Gastroesophageal sphincter (tissue), 4 donors: ENCODE results near the gene PLD5. TPM values are rescaled to one million over a fixed set of nuclear protein-coding genes. Genes with fewer than 3 reads are reported as not detected.
"Not testable (repeated sequence)": the region's sequence is repeated elsewhere in the genome, so short reads cannot be mapped to it uniquely, and the experiment has no call there.

ENCODE experiments used
- ATAC-seq: fragments of 150-250 bp; one replicate; pipeline ENCODE4 v1.9.1; 2016; ENCODE audit warnings: mild to moderate bottlenecking, moderate library complexity
- H3K27ac ChIP-seq, 4 donors: fragments of 200-600 bp; sonication (generic) in 3 of 4; 1 replicate in 3 of 4; 2 replicates in 1 of 4; pipeline ENCODE4 v1.5.1; 2016 to 2019
- H3K27me3 ChIP-seq: fragments of 200-600 bp; sonication (generic); one replicate; pipeline ENCODE4 v1.5.1; 2019
- H3K36me3 ChIP-seq, 2 donors: fragments of 200-600 bp; sonication (generic); one replicate each; pipeline ENCODE4 v1.5.1; 2019; ENCODE audit warnings: control low read depth in 1 of 2
- H3K4me1 ChIP-seq, 3 donors: fragments of 200-600 bp; sonication (generic); 1 replicate in 2 of 3; 2 replicates in 1 of 3; pipeline ENCODE4 v1.5.1; 2016 to 2019; ENCODE audit warnings: control low read depth in 2 of 3
- H3K4me3 ChIP-seq, 2 donors: fragments of 200-600 bp; sonication (generic); one replicate each; pipeline ENCODE4 v1.5.1; 2019; ENCODE audit warnings: mild to moderate bottlenecking in 1 of 2, moderate library complexity in 1 of 2
- H3K9me3 ChIP-seq, 3 donors: fragments of 200-600 bp; sonication (generic); one replicate each; pipeline ENCODE4 v1.5.1; 2017 to 2019; ENCODE audit warnings: control low read depth in 2 of 3
- CTCF ChIP-seq, 4 experiments: fragments of 200-600 bp in 2 of 4; fragments of 450-650 bp in 2 of 4; sonication (generic) in 1 of 4; IDR thresholded peaks; one replicate each; pipeline ENCODE4 v1.5.1; 2017 to 2019; ENCODE audit warnings: antibody characterized with exemption in 4 of 4, mild to moderate bottlenecking in 2 of 4, moderate library complexity in 2 of 4
- EP300 ChIP-seq: sonication (generic); formaldehyde crosslinking; IDR thresholded peaks from one replicate; pipeline ENCODE4 v1.6.1; 2017; ENCODE audit warnings: antibody characterized with exemption, mild to moderate bottlenecking
- POLR2A ChIP-seq, 2 donors: fragments of 450-650 bp; IDR thresholded peaks; one replicate each; pipeline ENCODE4 v1.6.1; 2017; ENCODE audit warnings: antibody characterized with exemption in 2 of 2, mild to moderate bottlenecking in 2 of 2, moderate library complexity in 1 of 2
- POLR2AphosphoS5 ChIP-seq: sonication (generic); formaldehyde crosslinking; IDR thresholded peaks from one replicate; pipeline ENCODE4 v1.6.1; 2017; ENCODE audit warnings: antibody characterized with exemption
- WGBS, 2 donors: methylation state at CpG; one replicate each; pipeline ENCODE4 v1.1.5; 2018; ENCODE audit warnings: low coverage in 1 of 2; 5-methylcytosine and 5-hydroxymethylcytosine counted together
- total RNA-seq, 4 donors: library from RNA; depleted of rRNA; stranded (reverse); fragments of >200 nt; gene quantifications; one replicate each; pipeline ENCODE4 v1.1.0, GENCODE V29; 2016

The PLD5 gene
- total RNA-seq, 4 donors from 2014 or later = 0.37 to 1.4 (median 0.92) TPM

GRCh38 chr1:242100921-242101320, 423.6 kb downstream of the PLD5 start:
- 70 to 81% methylated on average over 4 of the region's 4 CpGs for WGBS, 2 donors

GRCh38 chr1:242097283-242097682, 427.2 kb downstream of the PLD5 start:
- not testable (repeated sequence) for H3K4me3 ChIP-seq, ATAC-seq
- WGBS, 2 donors = 80 to 82% methylated on average over 3 of the region's 3 CpGs

More at GRCh38 chr1:242100921-242101320, 423.6 kb downstream of the PLD5 start:
- no peak overlapping the region for H3K27ac ChIP-seq
- no peak for ATAC-seq
- TF ChIP-seq CTCF (IDR thresholded peaks at IDR 0.05) (no peak), POLR2A (IDR thresholded peaks at IDR 0.05) (no peak), POLR2AphosphoS5 (no peak), EP300 (no peak)
- no peaks in the 10 kb centered on the region for H3K4me1 ChIP-seq
- H3K4me3 ChIP-seq = no peak overlapping the region
- peaks cover 8% of the 10 kb centered on the region for H3K27me3 ChIP-seq
- H3K36me3 ChIP-seq = no peaks in the 10 kb centered on the region
- no peaks in the 10 kb centered on the region for H3K9me3 ChIP-seq

GRCh38 chr1:242093116-242093515, 431.4 kb downstream of the PLD5 start:
- no peaks in the 10 kb centered on the region for H3K9me3 ChIP-seq
- H3K4me3 ChIP-seq = no peak overlapping the region
- no peak for ATAC-seq
- WGBS, 2 donors = 56 to 60% methylated on average over 2 to 8 of the region's 11 CpGs
- no peaks in the 10 kb centered on the region for H3K27me3 ChIP-seq
- H3K27ac ChIP-seq = no peak overlapping the region
- no peaks in the 10 kb centered on the region for H3K36me3 ChIP-seq
- H3K4me1 ChIP-seq = no peaks in the 10 kb centered on the region
- TF ChIP-seq POLR2A (IDR thresholded peaks at IDR 0.05) = no peak
- TF ChIP-seq EP300 = no peak
- no peak for TF ChIP-seq POLR2AphosphoS5
- no peak for TF ChIP-seq CTCF (IDR thresholded peaks at IDR 0.05)

More at GRCh38 chr1:242097283-242097682, 427.2 kb downstream of the PLD5 start:
- not testable (repeated sequence) for H3K9me3 ChIP-seq, H3K27me3 ChIP-seq, H3K4me1 ChIP-seq, H3K36me3 ChIP-seq, H3K27ac ChIP-seq

- no peak for TF ChIP-seq CTCF (IDR thresholded peaks at IDR 0.05)
- TF ChIP-seq POLR2A (IDR thresholded peaks at IDR 0.05) = no peak
- no peak for TF ChIP-seq POLR2AphosphoS5
- TF ChIP-seq EP300 = no peak
- no peak overlapping the region for H3K27ac ChIP-seq
- H3K27me3 ChIP-seq = no peaks in the 10 kb centered on the region
- ATAC-seq = no peak
- no peak overlapping the region for H3K4me3 ChIP-seq
- no peaks in the 10 kb centered on the region for H3K4me1 ChIP-seq
- 42 to 51% methylated on average over 5 of the region's 5 CpGs for WGBS, 2 donors
- no peaks in the 10 kb centered on the region for H3K9me3 ChIP-seq
- no peaks in the 10 kb centered on the region for H3K36me3 ChIP-seq
These were observed 434.6 kb downstream of the PLD5 start for GRCh38 chr1:242089911-242090310.

- H3K36me3 ChIP-seq = no peaks in the 10 kb centered on the region
- H3K4me1 ChIP-seq = no peaks in the 10 kb centered on the region
- H3K27ac ChIP-seq = no peak overlapping the region
- no peak for ATAC-seq
- no peak for TF ChIP-seq CTCF (IDR thresholded peaks at IDR 0.05)
- no peak for TF ChIP-seq EP300
- no peak for TF ChIP-seq POLR2AphosphoS5
- no peak for TF ChIP-seq POLR2A (IDR thresholded peaks at IDR 0.05)
- H3K4me3 ChIP-seq = no peak overlapping the region
- 67 to 69% methylated on average over 2 of the region's 2 CpGs for WGBS, 2 donors
- H3K27me3 ChIP-seq = no peaks in the 10 kb centered on the region
- no peaks in the 10 kb centered on the region for H3K9me3 ChIP-seq
These were observed 435.6 kb downstream of the PLD5 start for GRCh38 chr1:242088875-242089274.
